ENCODE results near the gene LANCL2. TPM values are rescaled to one million over a fixed set of nuclear protein-coding genes. Genes with fewer than 3 reads are reported as not detected.

LANCL2 gene
- total RNA-seq, 4 donors from 2014 or later, result 14.5 to 32.5 (median 24.3) TPM

DNA sequence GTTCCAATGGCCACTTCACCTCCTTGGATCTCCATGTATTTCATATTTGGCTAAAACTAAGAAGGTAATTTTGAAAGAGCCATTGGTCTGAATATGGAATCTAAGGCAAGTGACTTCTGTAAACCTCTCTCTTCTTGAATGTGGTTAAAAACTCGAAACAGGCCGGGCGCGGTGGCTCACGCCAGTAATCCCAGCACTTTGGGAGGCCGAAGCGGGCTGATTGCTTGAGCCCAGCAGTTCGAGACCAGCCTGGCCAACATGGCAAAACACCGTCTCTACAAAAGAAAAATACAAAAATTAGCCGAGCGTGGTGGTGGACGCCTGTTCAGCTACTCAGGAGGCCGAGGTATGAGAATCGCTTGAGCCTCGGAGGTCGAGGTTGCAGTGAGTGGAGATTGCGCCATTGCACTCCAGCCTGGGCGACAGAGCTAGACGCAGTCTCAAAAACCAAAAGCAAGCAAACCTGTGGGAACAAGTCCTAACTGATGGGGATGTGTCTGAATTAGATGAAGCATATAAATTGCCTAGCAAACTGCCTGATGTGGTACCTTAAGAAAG, 2.2 kb downstream of the LANCL2 start:
- Histone ChIP-seq H3K36me3 (no peaks in the 10 kb centered on the region), H3K9me3 (no peaks in the 10 kb centered on the region), H3K27ac (no peak overlapping the region), H3K4me3 (replicated peaks in 1 of 3) (peak overlapping the region in 1 of 3 donors; percentile 88), H3K4me1 (peaks cover 15 to 16% of the 10 kb centered on the region in 2 donors), H3K27me3 (no peaks in the 10 kb centered on the region)
- no peak for DNase-seq
- intact Hi-C loops (cut with DNase I), result no loop called here
- WGBS, 2 donors, result 96% methylated on average over 19 of the region's 19 CpGs
- TF ChIP-seq POLR2A (IDR thresholded peaks at IDR 0.05), result no peak
- TF ChIP-seq, protein P1, sequence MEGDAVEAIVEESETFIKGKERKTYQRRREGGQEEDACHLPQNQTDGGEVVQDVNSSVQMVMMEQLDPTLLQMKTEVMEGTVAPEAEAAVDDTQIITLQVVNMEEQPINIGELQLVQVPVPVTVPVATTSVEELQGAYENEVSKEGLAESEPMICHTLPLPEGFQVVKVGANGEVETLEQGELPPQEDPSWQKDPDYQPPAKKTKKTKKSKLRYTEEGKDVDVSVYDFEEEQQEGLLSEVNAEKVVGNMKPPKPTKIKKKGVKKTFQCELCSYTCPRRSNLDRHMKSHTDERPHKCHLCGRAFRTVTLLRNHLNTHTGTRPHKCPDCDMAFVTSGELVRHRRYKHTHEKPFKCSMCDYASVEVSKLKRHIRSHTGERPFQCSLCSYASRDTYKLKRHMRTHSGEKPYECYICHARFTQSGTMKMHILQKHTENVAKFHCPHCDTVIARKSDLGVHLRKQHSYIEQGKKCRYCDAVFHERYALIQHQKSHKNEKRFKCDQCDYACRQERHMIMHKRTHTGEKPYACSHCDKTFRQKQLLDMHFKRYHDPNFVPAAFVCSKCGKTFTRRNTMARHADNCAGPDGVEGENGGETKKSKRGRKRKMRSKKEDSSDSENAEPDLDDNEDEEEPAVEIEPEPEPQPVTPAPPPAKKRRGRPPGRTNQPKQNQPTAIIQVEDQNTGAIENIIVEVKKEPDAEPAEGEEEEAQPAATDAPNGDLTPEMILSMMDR (IDR thresholded peaks at IDR 0.05), result no peak

DNA sequence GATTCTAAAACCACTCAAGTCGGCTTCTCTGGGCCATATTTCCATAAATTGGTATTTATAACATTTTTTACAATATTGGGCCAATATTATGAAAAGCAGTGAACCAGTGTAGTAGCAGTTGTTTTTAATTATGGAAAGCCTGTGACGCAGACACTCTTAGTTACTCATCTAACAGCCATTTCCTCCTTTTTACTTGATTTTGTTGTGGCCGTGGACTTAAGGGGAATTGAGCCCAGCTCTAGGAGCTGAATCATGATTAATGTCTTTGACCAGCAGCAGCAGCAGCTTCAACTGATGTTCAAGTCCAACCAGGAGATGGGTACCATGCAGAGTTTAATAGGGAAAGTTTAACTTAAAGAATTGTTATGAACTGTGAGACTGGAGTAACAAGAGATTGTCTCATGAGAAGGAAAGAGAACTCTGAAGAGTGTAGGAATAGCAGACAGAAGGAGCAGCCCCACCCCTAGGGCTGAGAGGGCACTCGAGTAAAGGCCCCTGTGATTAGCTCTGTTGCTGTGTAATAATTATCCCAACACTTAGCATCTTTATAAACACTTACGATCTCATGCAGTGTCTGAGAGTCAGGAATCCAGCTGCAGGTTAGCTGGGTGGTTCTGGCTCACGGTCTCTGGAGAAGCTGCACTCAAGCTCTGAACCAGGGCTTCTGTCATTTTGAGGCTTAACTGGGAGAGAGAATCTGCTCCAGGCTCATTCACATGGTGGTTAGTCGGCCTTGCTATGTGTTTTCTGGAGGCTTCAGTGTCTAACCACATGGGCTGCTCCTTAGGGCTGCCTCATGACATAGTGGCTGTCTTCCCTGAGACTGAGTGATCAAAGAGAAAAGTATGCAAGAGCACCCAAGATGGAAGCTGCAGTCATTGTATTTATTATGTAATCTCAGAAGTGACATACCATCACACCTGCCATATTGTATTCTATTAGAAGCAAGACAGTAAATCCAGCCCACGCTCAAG, 4.6 kb downstream of the LANCL2 start:
- Histone ChIP-seq H3K9me3 (no peaks in the 10 kb centered on the region), H3K4me3 (replicated peaks in 1 of 3) (no peak overlapping the region), H3K4me1 (peaks cover 13% of the 10 kb centered on the region in 2 donors), H3K27me3 (no peaks in the 10 kb centered on the region), H3K27ac (no peak overlapping the region), H3K36me3 (no peaks in the 10 kb centered on the region)
- intact Hi-C loops (cut with DNase I), result no loop called here
- 83 to 88% methylated on average over 8 of the region's 8 CpGs for WGBS, 2 donors
- no peak for DNase-seq
- TF ChIP-seq, protein P1 (IDR thresholded peaks at IDR 0.05), result no peak
- TF ChIP-seq POLR2A (IDR thresholded peaks at IDR 0.05), result no peak

DNA sequence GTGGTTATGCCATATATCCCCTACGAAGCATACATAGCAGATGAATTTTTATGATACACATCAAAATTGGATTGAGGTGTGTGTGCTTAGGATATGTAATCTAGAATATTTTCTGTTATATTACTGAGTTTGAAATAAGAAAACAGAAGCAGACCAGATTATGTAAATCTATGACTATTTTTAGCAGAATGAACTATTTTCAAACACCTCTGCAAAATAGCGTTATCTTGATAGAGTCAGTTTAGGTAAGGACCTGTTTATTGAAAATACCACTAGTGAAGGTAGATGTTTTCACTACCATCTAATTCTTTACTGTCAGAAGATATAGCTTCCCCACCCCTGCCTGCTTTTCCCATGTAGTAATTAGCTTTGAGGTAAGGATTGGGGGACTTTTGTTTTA, 9.1 kb downstream of the LANCL2 start:
- TF ChIP-seq POLR2A (IDR thresholded peaks at IDR 0.05), result no peak
- TF ChIP-seq, protein P1 (IDR thresholded peaks at IDR 0.05), result no peak
- WGBS, 2 donors, result 94 to 98% methylated on average over 2 of the region's 2 CpGs

DNA sequence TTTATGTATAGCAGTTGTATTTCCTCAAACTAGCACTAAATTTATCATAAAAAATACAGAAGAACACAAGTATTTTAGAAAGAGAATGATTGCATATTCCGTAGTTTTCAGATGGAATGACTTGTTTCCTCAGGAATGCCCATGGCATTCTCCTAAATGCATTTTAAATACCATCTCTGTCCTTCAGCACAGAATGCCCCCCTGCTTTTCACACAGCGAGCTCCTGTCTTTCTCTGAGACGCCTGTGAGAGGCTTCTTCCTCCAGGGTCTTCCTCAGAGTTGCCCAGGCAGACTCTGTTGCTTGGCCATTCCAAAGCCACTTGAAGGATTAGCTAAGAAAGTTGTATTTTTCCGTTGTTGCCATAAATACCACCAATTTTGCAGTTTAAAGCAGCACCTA, 10.1 kb downstream of the LANCL2 start:
- no peak for TF ChIP-seq POLR2A (IDR thresholded peaks at IDR 0.05)
- TF ChIP-seq, protein P1 (IDR thresholded peaks at IDR 0.05), result no peak
- intact Hi-C loops (cut with DNase I), result no loop called here
- H3K4me1 ChIP-seq, result no peaks in the 10 kb centered on the region
- H3K27me3 ChIP-seq, result no peaks in the 10 kb centered on the region
- 90 to 95% methylated on average over 4 of the region's 4 CpGs for WGBS, 2 donors
- H3K9me3 ChIP-seq, result no peaks in the 10 kb centered on the region
- H3K4me3 ChIP-seq (replicated peaks in 1 of 3), result no peak overlapping the region
- no peaks in the 10 kb centered on the region for H3K36me3 ChIP-seq
- no peak for DNase-seq
- no peak overlapping the region for H3K27ac ChIP-seq

More for the DNA sequence above, 9.1 kb downstream of the LANCL2 start:
- intact Hi-C loops (cut with DNase I), result no loop called here
- Histone ChIP-seq H3K4me3 (replicated peaks in 1 of 3) (no peak overlapping the region), H3K36me3 (no peaks in the 10 kb centered on the region), H3K27ac (no peak overlapping the region), H3K27me3 (no peaks in the 10 kb centered on the region), H3K9me3 (no peaks in the 10 kb centered on the region), H3K4me1 (no peaks in the 10 kb centered on the region)
- no peak for DNase-seq
